Neural cell (in vitro differentiated cells): ENCODE measurements around the gene SH3PXD2A. TPM values are rescaled to one million over a fixed set of nuclear protein-coding genes. Genes with fewer than 3 reads are reported as not detected.

Experiments used
- H2AFZ ChIP-seq: fragments of 200-600, 300-800 bp; sonication (generic), shearing (Covaris generic); 2 replicates; pipeline ENCODE4 v1.6.0; 2014; ENCODE audit warnings: low read depth, mild to moderate bottlenecking, antibody characterized with exemption, low read length, moderate library complexity
- H3F3A ChIP-seq: fragments of 200-600 bp; shearing (Covaris generic); 2 replicates; pipeline ENCODE4 v1.6.1; 2016; ENCODE audit warnings: mild to moderate bottlenecking, moderate library complexity, mixed read lengths, antibody characterized with exemption, low read length; ENCODE audit not compliant: insufficient read depth, poor library complexity, severe bottlenecking
- H3K27ac ChIP-seq: fragments of 200-600, 300-800 bp; sonication (generic), shearing (Covaris generic); 2 replicates; pipeline ENCODE4 v1.5.1; 2014; ENCODE audit warnings: mild to moderate bottlenecking, low read length, moderate library complexity
- H3K27me3 ChIP-seq: fragments of 300-800, 200-600 bp; sonication (generic), shearing (Covaris generic); 2 replicates; pipeline ENCODE4 v1.6.0; 2014; ENCODE audit warnings: mild to moderate bottlenecking, low read depth, low read length, moderate library complexity; ENCODE audit not compliant: insufficient read depth
- H3K36me3 ChIP-seq: fragments of 300-800, 200-600 bp; sonication (generic), shearing (Covaris generic); 2 replicates; pipeline ENCODE4 v1.5.1; 2014; ENCODE audit warnings: mild to moderate bottlenecking, antibody characterized with exemption, low read length, moderate library complexity; ENCODE audit not compliant: insufficient read depth
- H3K4me2 ChIP-seq: fragments of 300-800, 200-600 bp; sonication (generic), shearing (Covaris generic); 2 replicates; pipeline ENCODE4 v1.6.0; 2014; ENCODE audit warnings: mild to moderate bottlenecking, low read length
- H3K4me3 ChIP-seq: fragments of 300-800, 200-600 bp; sonication (generic), shearing (Covaris generic); 2 replicates; pipeline ENCODE4 v1.5.1; 2014; ENCODE audit warnings: mild to moderate bottlenecking, low read length, moderate library complexity
- H3K79me2 ChIP-seq: fragments of 200-600 bp; shearing (Covaris generic); replicated peaks from 2 replicates; pipeline ENCODE4 v1.6.0; 2014; ENCODE audit warnings: mild to moderate bottlenecking, low read length, moderate library complexity; ENCODE audit not compliant: insufficient read depth
- H3K9ac ChIP-seq: fragments of 300-800, 200-600 bp; sonication (generic), shearing (Covaris generic); 2 replicates; pipeline ENCODE4 v1.6.1; 2016; ENCODE audit warnings: mild to moderate bottlenecking, low read length, mixed read lengths
- H3K9me2 ChIP-seq: fragments of 200-600 bp; shearing (Covaris generic); 2 replicates; pipeline ENCODE4 v1.6.1; 2016; ENCODE audit warnings: mild to moderate bottlenecking, low read length, mixed read lengths; ENCODE audit not compliant: insufficient read depth
- H3K9me3 ChIP-seq: fragments of 200-600, 300-800 bp; sonication (generic), shearing (Covaris generic); 2 replicates; pipeline ENCODE4 v1.6.1; 2016; ENCODE audit warnings: mild to moderate bottlenecking, mixed run types, low read length, moderate library complexity, mixed read lengths
- H4K20me1 ChIP-seq: fragments of 200-600 bp; shearing (Covaris generic); 2 replicates; pipeline ENCODE4 v1.6.1; 2016; ENCODE audit warnings: mild to moderate bottlenecking, mixed run types; ENCODE audit not compliant: insufficient read depth
- EP300 ChIP-seq: fragments of 450-650 bp; conservative IDR thresholded peaks from 2 replicates; pipeline ENCODE4 v1.6.1; 2014; ENCODE audit warnings: antibody characterized with exemption, mild to moderate bottlenecking, moderate library complexity; ENCODE audit not compliant: poor library complexity, severe bottlenecking
- EZH2 ChIP-seq: fragments of 200-600, 300-800 bp; shearing (Covaris generic), sonication (generic); IDR thresholded peaks from 2 replicates; pipeline ENCODE4 v1.6.1; 2014; ENCODE audit warnings: antibody characterized with exemption, low read length, borderline replicate concordance, mild to moderate bottlenecking; ENCODE audit not compliant: insufficient read depth, poor library complexity, severe bottlenecking
- MXI1 ChIP-seq: fragments of 450-650 bp; conservative IDR thresholded peaks from 2 replicates; pipeline ENCODE4 v1.6.1; 2014; ENCODE audit warnings: antibody characterized with exemption, mild to moderate bottlenecking; ENCODE audit not compliant: poor library complexity, severe bottlenecking
- POLR2AphosphoS5 ChIP-seq: IDR thresholded peaks from 2 replicates; pipeline ENCODE4 v1.6.1; 2012
- RAD21 ChIP-seq: fragments of 450-650 bp; conservative IDR thresholded peaks from 2 replicates; pipeline ENCODE4 v1.6.1; 2014; ENCODE audit warnings: antibody characterized with exemption, mild to moderate bottlenecking, moderate library complexity
- REST ChIP-seq: IDR thresholded peaks from 2 replicates; pipeline ENCODE4 v1.6.1; 2012; ENCODE audit warnings: borderline replicate concordance
- SMC3 ChIP-seq: fragments of 450-650 bp; conservative IDR thresholded peaks from 2 replicates; pipeline ENCODE4 v1.6.1; 2014; ENCODE audit warnings: antibody characterized with exemption, mild to moderate bottlenecking, moderate library complexity; ENCODE audit not compliant: poor library complexity
- TAF1 ChIP-seq: IDR thresholded peaks from 2 replicates; pipeline ENCODE4 v1.6.1; 2012; ENCODE audit warnings: low read depth
- polyA plus RNA-seq: library from polyadenylated mRNA; depleted of rRNA; stranded (reverse); fragments of >200 nt; gene quantifications from 2 replicates; pipeline ENCODE4 v1.2.3, GENCODE V29; 2014
- TF ChIP-seq, protein P1 (sequence below): fragments of 450-650 bp; IDR thresholded peaks from 2 replicates; pipeline ENCODE4 v1.5.1; 2014; ENCODE audit warnings: antibody characterized with exemption, mild to moderate bottlenecking, moderate library complexity; ENCODE audit not compliant: poor library complexity, severe bottlenecking

Gene SH3PXD2A
- polyA plus RNA-seq, 1 donor from 2014 or later: 5.2 TPM

GRCh38 chr10:103599907-103600306 is 255.5 kb downstream of the SH3PXD2A start:
- no peaks in the 10 kb centered on the region for H3K9me2 ChIP-seq
- H3K27me3 ChIP-seq: no peaks in the 10 kb centered on the region
- H3K27ac ChIP-seq: no peak overlapping the region
- H2AFZ ChIP-seq: no peak overlapping the region
- TF ChIP-seq SMC3 (no peak), MXI1 (no peak), POLR2AphosphoS5 (no peak), REST (no peak), RAD21 (no peak), TAF1 (no peak), EZH2 (no peak), EP300 (no peak)
- TF ChIP-seq, protein P1, sequence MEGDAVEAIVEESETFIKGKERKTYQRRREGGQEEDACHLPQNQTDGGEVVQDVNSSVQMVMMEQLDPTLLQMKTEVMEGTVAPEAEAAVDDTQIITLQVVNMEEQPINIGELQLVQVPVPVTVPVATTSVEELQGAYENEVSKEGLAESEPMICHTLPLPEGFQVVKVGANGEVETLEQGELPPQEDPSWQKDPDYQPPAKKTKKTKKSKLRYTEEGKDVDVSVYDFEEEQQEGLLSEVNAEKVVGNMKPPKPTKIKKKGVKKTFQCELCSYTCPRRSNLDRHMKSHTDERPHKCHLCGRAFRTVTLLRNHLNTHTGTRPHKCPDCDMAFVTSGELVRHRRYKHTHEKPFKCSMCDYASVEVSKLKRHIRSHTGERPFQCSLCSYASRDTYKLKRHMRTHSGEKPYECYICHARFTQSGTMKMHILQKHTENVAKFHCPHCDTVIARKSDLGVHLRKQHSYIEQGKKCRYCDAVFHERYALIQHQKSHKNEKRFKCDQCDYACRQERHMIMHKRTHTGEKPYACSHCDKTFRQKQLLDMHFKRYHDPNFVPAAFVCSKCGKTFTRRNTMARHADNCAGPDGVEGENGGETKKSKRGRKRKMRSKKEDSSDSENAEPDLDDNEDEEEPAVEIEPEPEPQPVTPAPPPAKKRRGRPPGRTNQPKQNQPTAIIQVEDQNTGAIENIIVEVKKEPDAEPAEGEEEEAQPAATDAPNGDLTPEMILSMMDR: no peak
- no peaks in the 10 kb centered on the region for H3F3A ChIP-seq
- no peaks in the 10 kb centered on the region for H3K79me2 ChIP-seq
- no peak overlapping the region for H3K9ac ChIP-seq
- no peak overlapping the region for H3K4me3 ChIP-seq
- no peaks in the 10 kb centered on the region for H4K20me1 ChIP-seq
- no peak overlapping the region for H3K4me2 ChIP-seq
- H3K9me3 ChIP-seq: no peaks in the 10 kb centered on the region
- peaks cover 4% of the 10 kb centered on the region for H3K36me3 ChIP-seq

GRCh38 chr10:103599211-103599610 is 256.2 kb downstream of the SH3PXD2A start:
- no peaks in the 10 kb centered on the region for H3K9me2 ChIP-seq
- H3F3A ChIP-seq: no peaks in the 10 kb centered on the region
- no peak overlapping the region for H3K4me2 ChIP-seq
- no peak overlapping the region for H3K27ac ChIP-seq
- no peaks in the 10 kb centered on the region for H4K20me1 ChIP-seq
- H3K9me3 ChIP-seq: no peaks in the 10 kb centered on the region
- no peaks in the 10 kb centered on the region for H3K36me3 ChIP-seq
- H3K4me3 ChIP-seq: no peak overlapping the region
- no peak overlapping the region for H3K9ac ChIP-seq
- H3K79me2 ChIP-seq: no peaks in the 10 kb centered on the region
- no peak overlapping the region for H2AFZ ChIP-seq
- TF ChIP-seq TAF1 (no peak), REST (no peak), MXI1 (no peak), EP300 (no peak), RAD21 (no peak), EZH2 (no peak), POLR2AphosphoS5 (no peak), SMC3 (no peak)
- TF ChIP-seq, protein P1: no peak
- H3K27me3 ChIP-seq: no peaks in the 10 kb centered on the region
